NCI-H774 (cell line): ENCODE results near the gene SH3BP2.

Experiments
- DNase-seq: peaks from one replicate; lab custom pipeline; 2025; lab: John Stamatoyannopoulos, UW

SH3BP2 gene

GRCh38 chr4:2878346-2878745 lies 85.5 kb downstream of the SH3BP2 start:
- DNase-seq = no peak

GRCh38 chr4:2879026-2879425 lies 86.1 kb downstream of the SH3BP2 start:
- DNase-seq = no peak

DNA sequence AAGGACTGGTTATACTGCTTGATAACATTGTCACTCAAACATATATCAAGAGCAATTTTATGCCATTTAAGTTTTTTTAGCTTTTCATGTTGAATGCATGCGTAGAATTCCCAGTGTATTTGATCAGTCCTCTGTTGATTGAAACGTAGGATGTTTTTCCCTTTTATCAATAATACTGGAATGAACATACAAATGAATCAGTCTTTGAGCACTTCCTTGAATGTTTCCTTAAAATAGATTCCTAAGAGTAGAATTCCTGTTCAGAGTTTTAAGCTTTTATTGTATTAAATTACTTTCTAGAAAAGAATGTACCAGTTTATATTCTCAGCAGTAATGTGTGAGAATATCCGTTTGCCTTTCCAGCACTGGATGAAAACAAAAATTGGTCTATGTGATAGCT lies 88.5 kb downstream of the SH3BP2 start:
- DNase-seq = no peak

- DNase-seq = no peak
These were observed 89.5 kb downstream of the SH3BP2 start for GRCh38 chr4:2882341-2882740.

DNA sequence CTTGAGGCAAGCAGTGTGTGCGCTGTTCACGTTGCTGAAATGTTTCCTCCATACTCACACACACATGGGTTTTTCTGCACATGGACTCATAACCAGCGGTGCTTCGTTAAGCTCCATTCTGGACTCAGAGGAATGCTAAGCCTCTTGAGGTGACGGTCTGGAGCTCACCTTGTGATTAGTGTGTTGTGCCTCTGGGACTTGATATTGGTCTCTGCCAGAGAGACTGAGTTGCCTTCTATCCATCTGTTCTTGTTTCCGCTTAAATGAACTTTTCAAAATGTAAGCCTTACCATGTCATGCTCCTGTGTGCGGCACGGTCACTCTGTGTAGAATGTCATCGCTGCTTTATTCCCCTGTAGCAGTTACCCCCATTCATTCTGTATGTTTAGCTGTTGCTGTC lies 93.3 kb downstream of the SH3BP2 start:
- DNase-seq = no peak

- DNase-seq = no peak
These were observed 93.7 kb downstream of the SH3BP2 start for GRCh38 chr4:2886622-2887021.

GRCh38 chr4:2887343-2887742 lies 94.5 kb downstream of the SH3BP2 start:
- DNase-seq = no peak

GRCh38 chr4:2888886-2889285 lies 96.0 kb downstream of the SH3BP2 start:
- DNase-seq = no peak
